HEK293 (cell line): ENCODE data around the gene GHSR.

ENCODE experiments used
- CTCF ChIA-PET: fragments of 350-600 bp; formaldehyde crosslinking; extraction: SDS; loops from one replicate; lab custom pipeline; 2021; ENCODE audit warnings: antibody characterized with exemption; lab: Yijun Ruan, JAX
- POLR2A ChIA-PET: fragments of 300-600 bp; formaldehyde crosslinking; extraction: SDS; loops from one replicate; lab custom pipeline; 2020; ENCODE audit warnings: antibody characterized with exemption, inconsistent platforms; lab: Yijun Ruan, JAX
- H3K27ac ChIP-seq: fragments of 200-500 bp; sonication (Bioruptor generic); 2 replicates; pipeline ENCODE4 v1.5.1; 2014; ENCODE audit warnings: low read depth, low read length, control low read depth, inconsistent platforms; ENCODE audit errors: extremely low read depth
- H3K36me3 ChIP-seq, 2 experiments: fragments of 200-500 bp in 1 of 2; sonication (Bioruptor generic) in 1 of 2; 1 replicate in 1 of 2; 2 replicates in 1 of 2; pipeline ENCODE4 v1.5.1; 2014 to 2017; ENCODE audit warnings: inconsistent platforms in 2 of 2, low read length in 2 of 2; ENCODE audit not compliant: control insufficient read depth in 2 of 2, insufficient read depth in 1 of 2
- H3K4me1 ChIP-seq: fragments of 200-500 bp; sonication (Bioruptor generic); 2 replicates; pipeline ENCODE4 v1.5.1; 2014; ENCODE audit warnings: mild to moderate bottlenecking, low read length, inconsistent platforms; ENCODE audit not compliant: control insufficient read depth, insufficient read depth
- H3K4me3 ChIP-seq: 2 replicates; pipeline ENCODE4 v1.5.1; 2011; ENCODE audit warnings: low read depth, mild to moderate bottlenecking, control low read depth, low read length, moderate library complexity
- H3K9me3 ChIP-seq: fragments of 200-500 bp; sonication (Bioruptor generic); 2 replicates; pipeline ENCODE4 v1.5.1; 2014; ENCODE audit warnings: low read depth, low read length, inconsistent platforms; ENCODE audit not compliant: control insufficient read depth, insufficient read depth
- INSM2 ChIP-seq: fragments of 450-650 bp; formaldehyde crosslinking; IDR thresholded peaks from 2 replicates; pipeline ENCODE4 v1.5.1; 2016; ENCODE audit warnings: missing biosample characterization, missing genetic modification characterization
- KLF16 ChIP-seq: fragments of 450-650 bp; formaldehyde crosslinking; IDR thresholded peaks from 2 replicates; pipeline ENCODE4 v1.5.1; 2017; ENCODE audit warnings: missing biosample characterization, missing genetic modification characterization
- KLF9 ChIP-seq: fragments of 450-650 bp; formaldehyde crosslinking; IDR thresholded peaks from 2 replicates; pipeline ENCODE4 v1.5.1; 2016; ENCODE audit warnings: missing biosample characterization, missing genetic modification characterization, low read depth
- MZF1 ChIP-seq: fragments of 450-650 bp; formaldehyde crosslinking; IDR thresholded peaks from 2 replicates; pipeline ENCODE4 v1.5.1; 2017; ENCODE audit warnings: missing biosample characterization, missing genetic modification characterization, borderline replicate concordance
- REPIN1 ChIP-seq: fragments of 450-650 bp; formaldehyde crosslinking; IDR thresholded peaks from 2 replicates; pipeline ENCODE4 v1.5.1; 2017; ENCODE audit warnings: missing biosample characterization, missing genetic modification characterization, low read depth
- SCRT1 ChIP-seq: fragments of 450-650 bp; formaldehyde crosslinking; IDR thresholded peaks from 2 replicates; pipeline ENCODE4 v1.5.1; 2016; ENCODE audit warnings: missing biosample characterization, missing genetic modification characterization, borderline replicate concordance
- SETDB1 ChIP-seq: IDR thresholded peaks from one replicate; pipeline ENCODE4 v1.6.1; 2017; ENCODE audit warnings: mild to moderate bottlenecking, low read length, moderate library complexity, mixed read lengths; ENCODE audit not compliant: insufficient read length
- ZBTB49 ChIP-seq: fragments of 450-650 bp; formaldehyde crosslinking; IDR thresholded peaks from 2 replicates; pipeline ENCODE4 v1.5.1; 2016; ENCODE audit warnings: missing biosample characterization, missing genetic modification characterization, low read depth
- ZFHX2 ChIP-seq: fragments of 450-650 bp; formaldehyde crosslinking; conservative IDR thresholded peaks from 2 replicates; pipeline ENCODE4 v1.5.1; 2016; ENCODE audit warnings: missing biosample characterization, missing genetic modification characterization
- ZFP41 ChIP-seq: fragments of 450-650 bp; formaldehyde crosslinking; IDR thresholded peaks from 2 replicates; pipeline ENCODE4 v1.5.1; 2016; ENCODE audit warnings: missing biosample characterization, missing genetic modification characterization, borderline replicate concordance
- ZNF174 ChIP-seq: fragments of 450-650 bp; formaldehyde crosslinking; IDR thresholded peaks from 2 replicates; pipeline ENCODE4 v1.5.0; 2017; ENCODE audit warnings: missing biosample characterization, mild to moderate bottlenecking, missing genetic modification characterization
- ZNF184 ChIP-seq: fragments of 450-650 bp; IDR thresholded peaks from 2 replicates; pipeline ENCODE4 v1.5.1; 2018; ENCODE audit warnings: missing biosample characterization, mild to moderate bottlenecking, missing genetic modification characterization
- ZNF211 ChIP-seq: fragments of 450-650 bp; formaldehyde crosslinking; IDR thresholded peaks from 2 replicates; pipeline ENCODE4 v1.5.1; 2016; ENCODE audit warnings: low read depth, missing biosample characterization, missing genetic modification characterization
- ZNF266 ChIP-seq: fragments of 450-650 bp; formaldehyde crosslinking; IDR thresholded peaks from 2 replicates; pipeline ENCODE4 v1.5.1; 2016; ENCODE audit warnings: missing biosample characterization, missing genetic modification characterization, low read depth
- ZNF324 ChIP-seq: fragments of 450-650 bp; formaldehyde crosslinking; IDR thresholded peaks from 2 replicates; pipeline ENCODE4 v1.5.1; 2016; ENCODE audit warnings: missing biosample characterization, missing genetic modification characterization
- ZNF398 ChIP-seq: fragments of 450-650 bp; formaldehyde crosslinking; IDR thresholded peaks from 2 replicates; pipeline ENCODE4 v1.5.1; 2017; ENCODE audit warnings: missing biosample characterization, missing genetic modification characterization
- ZNF518A ChIP-seq: fragments of 450-650 bp; formaldehyde crosslinking; conservative IDR thresholded peaks from 2 replicates; pipeline ENCODE4 v1.5.1; 2016; ENCODE audit warnings: low read depth, missing biosample characterization, missing genetic modification characterization
- ZNF521 ChIP-seq: fragments of 450-650 bp; formaldehyde crosslinking; IDR thresholded peaks from 2 replicates; pipeline ENCODE4 v1.5.1; 2017; ENCODE audit warnings: missing biosample characterization, mild to moderate bottlenecking, missing genetic modification characterization
- ZNF544 ChIP-seq: fragments of 450-650 bp; formaldehyde crosslinking; IDR thresholded peaks from 2 replicates; pipeline ENCODE4 v1.5.0; 2017; ENCODE audit warnings: missing biosample characterization, missing genetic modification characterization
- ZNF654 ChIP-seq: fragments of 450-650 bp; formaldehyde crosslinking; IDR thresholded peaks from 2 replicates; pipeline ENCODE4 v1.5.1; 2016; ENCODE audit warnings: low read depth, missing biosample characterization, missing genetic modification characterization

The GHSR gene

GRCh38 chr3:172411478-172411947, 36.7 kb downstream of the GHSR start:
- Histone ChIP-seq H3K9me3 (no peaks in the 10 kb centered on the region), H3K36me3 (no peaks in the 10 kb centered on the region)
- CTCF ChIA-PET, result no interaction called here
- TF ChIP-seq INSM2 (tag by site-specific recombination), result no peak
- TF ChIP-seq ZFHX2, result no peak
- TF ChIP-seq REPIN1 (tag by site-specific recombination), result no peak
- TF ChIP-seq ZNF398 (tag by site-specific recombination), result no peak
- TF ChIP-seq ZNF211 (tag by site-specific recombination), result no peak
- TF ChIP-seq ZNF518A, result no peak
- no peak for TF ChIP-seq ZNF544 (tag by site-specific recombination)
- no peak for TF ChIP-seq ZNF654 (tag by site-specific recombination)
- TF ChIP-seq ZFP41 (tag by site-specific recombination), result no peak
- TF ChIP-seq ZNF174 (tag by site-specific recombination), result no peak
- TF ChIP-seq, all 188 proteins: peak for 0
- POLR2A ChIA-PET, result no interaction called here
- H3K4me1 ChIP-seq, result no peaks in the 10 kb centered on the region
- no peak overlapping the region for H3K27ac ChIP-seq
- no peak overlapping the region for H3K4me3 ChIP-seq

GRCh38 chr3:172410702-172411477, 37.4 kb downstream of the GHSR start:
- no peaks in the 10 kb centered on the region for H3K4me1 ChIP-seq
- no peaks in the 10 kb centered on the region for H3K36me3 ChIP-seq
- no peak overlapping the region for H3K4me3 ChIP-seq
- H3K9me3 ChIP-seq, result no peaks in the 10 kb centered on the region
- TF ChIP-seq SETDB1, result no peak
- no peak for TF ChIP-seq ZNF521 (tag by site-specific recombination)
- TF ChIP-seq ZNF266, result no peak
- no peak for TF ChIP-seq ZBTB49 (tag by site-specific recombination)
- no peak for TF ChIP-seq ZNF184
- TF ChIP-seq KLF9 (tag by site-specific recombination), result no peak
- TF ChIP-seq MZF1, result no peak
- TF ChIP-seq SCRT1 (tag by site-specific recombination), result no peak
- no peak for TF ChIP-seq KLF16 (tag by site-specific recombination)
- no peak for TF ChIP-seq ZNF324 (tag by site-specific recombination)
- H3K27ac ChIP-seq, result no peak overlapping the region
- POLR2A ChIA-PET, result no interaction called here
- CTCF ChIA-PET, result no interaction called here
